ENCODE data around the gene ENTPD2.
"Not testable (repeated sequence)": the region's sequence is repeated elsewhere in the genome, so short reads cannot be mapped to it uniquely, and the experiment has no call there.

Gene ENTPD2

GRCh38 chr9:137064027-137064879 is 10.4 kb upstream of the ENTPD2 start:
- DNase-seq (ENCODE audit: low spot score), result peak; percentile 86

- DNase-seq (ENCODE audit: low spot score), result no peak
Measured at GRCh38 chr9:137063311-137064026, 9.6 kb upstream of the ENTPD2 start.

GRCh38 chr9:137062798-137063197 is 8.9 kb upstream of the ENTPD2 start:
- not testable (repeated sequence) for DNase-seq (ENCODE audit: low spot score)

- DNase-seq (ENCODE audit: low spot score), result no peak
Measured at GRCh38 chr9:137062384-137062783, 8.5 kb upstream of the ENTPD2 start.

GRCh38 chr9:137058521-137059234 is 4.8 kb upstream of the ENTPD2 start:
- no peak for DNase-seq (ENCODE audit: low spot score)

GRCh38 chr9:137057545-137057944 is 3.7 kb upstream of the ENTPD2 start:
- DNase-seq (ENCODE audit: low spot score), result no peak

GRCh38 chr9:137056739-137057415 is 3.0 kb upstream of the ENTPD2 start:
- no peak for DNase-seq (ENCODE audit: low spot score)

- peak; percentile 55 for DNase-seq (ENCODE audit: low spot score)
Measured at GRCh38 chr9:137055385-137056364, 1.8 kb upstream of the ENTPD2 start.

- no peak for DNase-seq (ENCODE audit: low spot score)
Measured at GRCh38 chr9:137054932-137055384, 1.1 kb upstream of the ENTPD2 start.

- DNase-seq (ENCODE audit: low spot score), result no peak
Measured at GRCh38 chr9:137052998-137053943, 590 bp downstream of the ENTPD2 start.

- DNase-seq (ENCODE audit: low spot score), result no peak
Measured at GRCh38 chr9:137052293-137052692, 1.6 kb downstream of the ENTPD2 start.

GRCh38 chr9:137051145-137051724 is 2.6 kb downstream of the ENTPD2 start:
- DNase-seq (ENCODE audit: low spot score), result no peak

- no peak for DNase-seq (ENCODE audit: low spot score)
Measured at GRCh38 chr9:137050570-137050969, 3.3 kb downstream of the ENTPD2 start.

- DNase-seq (ENCODE audit: low spot score), result peak; percentile 82
Measured at GRCh38 chr9:137049544-137050449, 4.1 kb downstream of the ENTPD2 start.

GRCh38 chr9:137048655-137049543 is 5.0 kb downstream of the ENTPD2 start:
- DNase-seq (ENCODE audit: low spot score), result no peak

GRCh38 chr9:137046088-137046787 is 7.6 kb downstream of the ENTPD2 start, which contains the start of gene NPDC1:
Gene NPDC1 (minus strand): TSS chr9:137046177. CDS start chr9:137045989, 188 bp downstream.
- peak; percentile 93 for DNase-seq (ENCODE audit: low spot score)
